Activated T-cell treated with anti-CD3 and anti-CD28 coated beads for 1 hour (primary cell): ENCODE results near the gene MCOLN3.
"Not testable (repeated sequence)": the region's sequence is repeated elsewhere in the genome, so short reads cannot be mapped to it uniquely, and the experiment has no call there.

Experiments
- DNase-seq: peaks from one replicate; pipeline ENCODE4 v3.0.0-alpha.2; 2020; ENCODE audit warnings: low read depth

MCOLN3 gene

DNA sequence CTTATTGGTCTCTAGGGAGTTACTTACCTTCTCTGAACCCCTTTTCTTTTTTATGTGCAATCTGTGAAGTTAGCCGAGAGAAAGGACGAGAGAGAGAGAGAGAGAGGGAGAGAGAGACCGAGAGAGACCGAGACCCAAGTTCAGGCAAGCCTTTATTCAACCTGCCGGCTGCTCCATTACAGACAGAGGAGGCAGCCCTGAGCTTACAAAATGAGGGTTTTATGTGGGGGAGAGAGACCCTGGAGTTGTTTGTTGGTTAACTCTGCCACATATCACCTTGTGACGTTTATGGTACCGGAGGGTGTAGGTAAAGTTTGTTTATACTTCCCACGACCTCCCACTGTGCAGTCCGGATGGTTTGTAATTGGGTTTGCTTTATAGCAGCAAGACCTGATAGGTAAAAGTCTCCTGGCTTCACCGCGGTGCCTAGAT, 1.5 kb upstream of the MCOLN3 start:
- DNase-seq, result no peak

DNA sequence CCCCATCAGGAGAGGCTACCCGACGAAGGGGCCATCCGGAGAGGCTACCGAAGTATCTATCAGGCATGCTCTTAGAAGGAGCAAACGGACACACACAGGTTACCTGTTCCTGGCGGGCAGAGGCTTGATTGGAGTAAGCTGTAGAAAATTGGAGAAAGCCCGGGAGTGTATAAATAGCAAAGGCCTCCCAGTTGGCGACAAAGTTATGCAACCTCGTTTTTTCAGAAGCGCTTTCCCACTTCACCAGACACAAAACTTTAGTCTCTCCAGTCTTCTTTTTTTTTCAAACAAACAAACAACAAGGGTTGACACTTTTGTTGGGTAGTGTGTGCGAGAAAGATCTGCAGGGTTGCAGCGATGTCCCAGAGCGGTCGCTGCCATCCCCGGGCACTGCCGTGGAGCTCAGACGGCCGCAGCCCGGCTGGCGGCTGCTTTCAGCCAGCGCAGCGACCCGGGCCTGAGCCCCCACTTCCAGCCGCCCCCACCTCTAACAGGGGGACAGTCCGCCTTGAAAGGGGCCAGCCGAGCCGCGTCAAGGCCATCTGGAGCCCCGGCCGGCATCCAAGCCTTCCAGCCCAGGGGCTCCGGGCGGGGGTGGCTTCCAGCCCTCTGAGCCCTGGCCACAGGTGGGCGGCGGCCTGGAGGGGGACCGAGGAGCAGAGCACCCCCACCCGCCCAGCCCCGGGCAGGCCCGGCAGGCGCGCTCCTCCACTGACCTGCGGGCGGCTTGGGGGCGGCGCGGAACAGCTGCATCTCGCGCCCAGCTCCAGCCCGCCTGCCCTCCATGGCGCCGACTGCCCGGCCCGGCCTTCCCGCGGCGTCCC, 616 bp downstream of the MCOLN3 start:
- DNase-seq, result no peak

DNA sequence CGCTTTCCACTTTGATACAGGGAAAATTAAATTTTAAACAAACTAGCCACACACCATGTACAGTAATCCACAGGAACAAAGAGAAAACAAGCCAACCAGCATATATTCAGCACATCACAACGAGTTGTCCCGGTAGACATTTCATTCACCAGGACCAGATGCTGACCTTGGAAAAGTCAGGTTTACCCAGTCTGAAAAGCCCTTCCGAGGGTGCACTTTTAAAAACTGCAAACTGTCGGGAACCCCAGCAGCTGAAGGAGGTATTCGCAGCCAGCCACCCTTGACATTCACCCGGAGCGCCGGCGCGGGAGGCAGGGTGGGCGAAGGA, 1.2 kb downstream of the MCOLN3 start:
- no peak for DNase-seq

DNA sequence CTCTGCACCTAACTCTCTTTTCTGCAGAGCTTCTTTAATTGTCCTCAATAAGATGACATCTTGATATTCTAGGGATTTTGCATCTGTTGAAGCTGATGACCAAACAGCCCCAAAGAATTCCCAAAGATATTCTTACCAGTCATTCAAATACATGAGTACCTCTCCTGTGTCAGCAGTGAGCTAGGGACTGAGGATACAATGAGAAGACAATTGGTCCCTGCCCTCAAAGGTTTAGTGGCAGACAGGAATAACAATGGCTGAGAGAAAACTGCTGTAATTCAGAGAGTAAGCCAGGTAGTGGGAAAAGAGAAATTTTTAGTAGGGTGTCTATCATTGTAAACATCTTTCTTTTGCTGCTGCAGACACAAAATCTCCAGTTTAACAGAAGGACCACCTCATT, 5.9 kb downstream of the MCOLN3 start:
- DNase-seq, result no peak

DNA sequence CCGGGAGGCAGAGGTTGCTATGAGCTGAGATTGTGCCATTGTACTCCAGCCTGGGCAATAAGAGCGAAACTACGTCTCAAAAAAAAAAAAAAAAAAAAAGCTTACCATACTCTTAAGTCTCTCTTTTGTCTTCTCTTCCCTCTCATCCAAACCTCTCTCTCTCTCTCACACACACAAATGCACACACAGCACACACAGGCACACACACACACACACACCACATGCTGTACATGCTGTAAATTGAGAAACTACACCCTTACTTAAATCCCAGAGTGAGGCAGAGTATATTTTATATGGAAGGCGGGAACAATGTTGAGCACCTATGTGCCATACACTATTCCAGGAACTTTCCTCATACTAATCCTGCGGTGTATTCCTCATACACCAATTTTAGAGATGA, 6.5 kb downstream of the MCOLN3 start:
- DNase-seq, result no peak

DNA sequence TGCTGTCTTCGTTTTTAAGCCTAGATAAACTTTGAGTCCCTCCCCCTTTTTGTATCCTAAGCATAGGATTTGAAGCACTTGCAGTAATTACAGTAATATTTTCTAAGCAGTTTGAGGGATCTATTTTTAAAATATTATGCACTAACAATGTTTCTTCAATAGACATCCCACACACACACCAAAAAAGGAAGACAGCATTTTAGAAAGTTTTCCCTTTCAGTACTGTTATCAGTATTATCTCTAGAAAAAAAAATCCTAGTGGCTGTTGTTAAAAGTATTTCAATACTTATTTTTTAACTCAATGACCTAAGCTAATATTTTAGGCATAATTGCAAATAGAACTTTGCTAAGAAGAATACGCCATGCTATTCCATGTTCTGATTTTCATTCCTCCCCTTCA, 15.1 kb downstream of the MCOLN3 start:
- DNase-seq, result no peak

DNA sequence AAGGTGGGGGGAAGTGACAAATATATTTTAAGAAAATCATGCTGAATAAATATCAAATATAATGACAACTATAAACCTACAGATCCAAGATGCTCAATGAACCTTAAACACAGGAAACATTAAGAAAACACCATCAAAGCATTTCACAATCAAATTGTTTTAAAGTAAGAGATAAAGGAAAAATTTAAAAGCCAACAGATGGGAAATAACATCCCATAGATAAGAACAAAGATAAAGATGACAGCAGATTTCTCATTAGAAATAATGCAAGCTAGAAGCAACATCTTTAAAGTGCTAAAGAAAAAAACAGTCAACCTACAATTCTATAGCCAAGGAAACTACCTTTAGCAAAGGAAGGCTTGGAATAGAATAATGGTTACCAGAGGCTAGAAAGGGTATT, 17.8 kb downstream of the MCOLN3 start:
- DNase-seq, result no peak

DNA sequence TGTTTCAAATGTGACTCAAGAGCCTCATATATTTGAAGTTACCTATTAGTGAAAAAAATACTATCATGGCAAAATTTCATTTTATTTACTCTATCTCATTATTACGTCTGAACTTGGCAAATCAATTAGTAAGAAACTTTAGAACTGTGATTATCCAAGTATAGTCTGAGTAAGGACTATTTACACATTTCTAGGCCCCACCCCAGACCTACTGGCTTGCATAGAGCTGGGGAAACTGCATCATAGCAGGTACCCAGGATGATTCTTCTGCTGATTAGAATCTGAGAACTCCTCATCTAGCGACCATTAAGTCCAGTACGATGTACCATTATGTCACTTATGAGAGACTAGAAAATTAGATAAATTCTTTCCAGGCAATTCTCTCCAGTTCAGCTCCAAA, 20.1 kb downstream of the MCOLN3 start:
- DNase-seq, result no peak

DNA sequence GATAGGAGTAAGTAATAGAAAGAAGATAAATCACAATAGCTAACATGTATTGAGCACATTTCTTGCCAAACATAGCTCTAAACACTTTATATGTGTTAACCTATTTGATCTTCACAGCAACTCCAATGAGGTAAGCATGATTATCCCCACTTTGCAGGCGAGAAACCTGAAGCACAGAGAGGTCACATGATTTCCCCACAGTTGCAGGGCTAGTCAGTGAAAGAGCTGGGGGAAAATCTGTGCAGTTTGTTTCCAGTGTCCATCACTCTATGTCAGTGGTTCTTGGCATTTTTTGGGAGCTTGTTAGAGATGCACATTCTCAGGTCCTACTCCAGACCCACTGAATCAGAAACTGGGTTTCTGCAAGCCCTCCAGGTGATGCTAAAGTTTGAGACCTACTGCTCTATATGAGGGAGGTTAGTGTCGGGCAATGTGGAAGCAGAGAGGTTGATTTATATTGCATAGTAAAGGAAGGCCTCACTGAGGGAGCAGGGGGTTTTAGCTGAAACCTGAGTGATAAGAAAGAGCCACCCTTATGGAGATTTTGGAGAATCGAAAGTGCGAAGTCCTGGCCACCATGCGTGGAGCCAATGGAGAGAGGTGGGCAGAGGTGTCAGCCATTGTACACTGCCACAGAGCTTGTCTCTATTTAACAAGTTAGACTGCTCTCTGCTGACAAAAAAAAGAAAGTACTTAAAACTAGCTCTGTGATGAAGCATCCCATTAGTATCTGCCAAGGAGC, 20.9 kb downstream of the MCOLN3 start:
- no peak for DNase-seq

DNA sequence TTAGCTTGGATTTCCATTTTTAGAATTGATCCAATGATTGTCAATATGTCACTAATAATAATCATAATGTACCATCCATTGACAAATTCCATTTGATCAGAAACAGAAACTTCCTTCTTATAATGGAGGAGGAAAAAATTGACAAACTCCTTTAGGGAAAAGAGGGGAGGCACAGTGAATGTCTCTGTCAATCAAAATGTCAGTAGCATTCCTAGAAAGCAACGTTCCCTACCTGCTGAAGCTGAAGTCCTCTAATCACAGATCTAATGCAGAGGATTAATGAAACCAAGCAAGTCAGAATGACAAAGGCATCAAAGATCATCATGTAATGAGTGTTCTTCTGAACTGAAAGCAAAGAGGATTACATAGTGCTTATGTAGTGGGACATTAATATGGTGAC, 22.4 kb downstream of the MCOLN3 start:
- no peak for DNase-seq

DNA sequence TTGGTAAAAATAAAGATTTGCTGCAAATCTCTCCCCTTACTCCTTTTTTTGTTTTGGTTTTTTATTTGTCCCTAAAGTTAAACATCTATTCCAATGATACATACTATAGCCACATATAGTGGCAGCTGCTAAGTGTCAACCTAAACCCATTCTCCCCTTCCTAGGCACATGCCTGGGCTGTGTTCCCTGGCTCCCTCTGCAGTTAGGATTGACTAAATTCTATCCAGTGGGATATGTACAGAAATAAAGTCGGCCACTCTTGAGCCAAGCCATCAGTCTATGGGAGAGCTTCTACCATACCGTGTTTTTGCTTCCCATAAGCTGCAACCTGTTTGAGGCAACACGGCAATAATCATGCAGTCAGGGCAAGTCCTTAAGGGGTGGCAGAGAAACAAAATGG, 23.6 kb downstream of the MCOLN3 start:
- no peak for DNase-seq

DNA sequence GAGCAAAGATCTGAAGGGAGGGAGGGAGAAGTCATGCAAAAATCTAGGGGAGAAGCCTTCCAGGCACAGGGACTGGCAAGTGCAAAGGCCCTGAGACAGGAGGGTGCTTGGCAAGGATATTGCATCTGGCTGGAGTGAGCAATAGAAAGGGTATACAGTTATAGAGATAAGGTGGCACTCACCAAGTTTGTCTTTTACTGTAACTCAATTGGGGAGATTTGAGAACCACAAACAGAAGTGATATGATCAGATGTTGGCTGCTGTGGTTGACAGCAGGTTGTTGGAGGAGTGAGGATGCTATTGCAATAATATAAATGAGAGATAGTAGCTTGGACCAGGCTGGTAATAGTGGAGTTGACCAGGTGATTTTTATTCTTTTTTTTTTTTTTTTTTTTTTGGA, 25.6 kb downstream of the MCOLN3 start:
- no peak for DNase-seq

DNA sequence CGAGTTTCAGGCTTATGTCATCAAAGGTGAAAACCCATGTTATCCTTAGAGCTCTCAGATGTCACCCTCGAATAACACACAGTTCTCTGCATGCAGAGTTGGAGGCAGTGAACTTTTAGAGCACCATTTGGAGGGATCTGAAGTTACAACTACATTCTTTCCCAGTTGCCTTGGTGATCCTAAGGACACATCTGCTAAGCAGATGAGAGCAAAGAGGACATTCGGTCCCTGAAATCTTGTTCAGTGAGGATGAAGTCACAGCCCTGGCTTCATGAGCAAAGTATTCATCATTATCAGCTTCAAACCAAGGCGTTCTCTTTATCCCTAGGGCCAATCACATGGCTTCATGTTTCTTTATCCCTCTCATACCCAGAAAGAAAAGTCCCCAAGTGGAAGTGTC, 28.3 kb downstream of the MCOLN3 start:
- DNase-seq, result no peak

DNA sequence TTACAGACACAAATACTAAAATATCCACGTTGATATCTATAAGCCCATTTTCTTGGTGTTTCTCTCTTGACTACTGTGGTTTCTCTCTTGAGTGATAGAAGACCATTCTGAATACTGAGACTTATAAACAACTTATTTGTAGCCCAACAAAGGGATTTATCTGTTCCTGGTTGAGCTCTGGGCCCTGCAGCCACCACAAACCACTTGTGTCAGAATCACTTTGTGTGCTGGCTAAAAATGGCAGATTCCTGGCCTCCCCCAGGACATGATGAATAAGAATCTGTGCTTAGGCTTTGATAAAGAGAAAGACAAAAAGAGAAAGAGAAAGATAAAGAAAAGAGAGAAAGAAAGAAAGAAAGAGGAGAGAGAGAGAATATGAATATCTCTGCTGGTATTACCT, 32.5 kb downstream of the MCOLN3 start:
- DNase-seq, result no peak

DNA sequence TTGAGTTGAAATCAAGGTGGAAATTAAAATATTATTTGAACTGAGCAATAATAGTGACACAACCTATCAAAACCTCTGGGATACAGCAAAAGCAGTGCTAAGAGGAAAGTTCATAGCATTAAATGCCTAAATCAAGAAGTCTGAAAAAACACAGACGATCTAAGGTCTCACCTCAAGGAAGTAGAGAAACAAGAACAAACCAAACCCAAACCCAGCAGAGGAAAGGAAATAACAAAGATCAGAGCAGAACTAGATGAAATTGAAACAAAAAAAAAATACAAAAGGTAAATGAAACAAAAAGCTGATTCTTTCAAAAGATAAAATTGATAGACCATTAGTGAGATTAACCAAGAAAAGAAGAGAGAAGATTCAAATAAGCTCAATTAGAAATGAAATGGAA, 42.7 kb downstream of the MCOLN3 start:
- not testable (repeated sequence) for DNase-seq

DNA sequence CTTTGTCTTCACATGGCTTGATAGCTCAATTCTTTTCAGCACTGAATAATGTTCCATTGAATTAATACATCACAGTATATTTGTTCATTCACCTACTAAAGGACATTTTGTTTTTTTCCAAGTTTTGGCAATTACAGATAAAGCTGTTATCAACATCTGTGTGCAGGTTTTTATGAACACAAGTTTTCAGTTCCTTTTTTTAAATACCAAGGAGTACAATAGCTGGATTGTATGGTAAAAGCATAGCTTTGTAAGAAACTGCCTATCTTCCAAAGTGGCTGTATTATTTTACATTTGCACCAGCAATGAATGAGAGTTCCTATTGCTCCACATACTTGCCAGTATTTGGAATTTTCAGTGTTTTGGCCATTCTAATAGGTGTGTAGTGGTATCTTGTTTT, 46.6 kb downstream of the MCOLN3 start:
- no peak for DNase-seq

DNA sequence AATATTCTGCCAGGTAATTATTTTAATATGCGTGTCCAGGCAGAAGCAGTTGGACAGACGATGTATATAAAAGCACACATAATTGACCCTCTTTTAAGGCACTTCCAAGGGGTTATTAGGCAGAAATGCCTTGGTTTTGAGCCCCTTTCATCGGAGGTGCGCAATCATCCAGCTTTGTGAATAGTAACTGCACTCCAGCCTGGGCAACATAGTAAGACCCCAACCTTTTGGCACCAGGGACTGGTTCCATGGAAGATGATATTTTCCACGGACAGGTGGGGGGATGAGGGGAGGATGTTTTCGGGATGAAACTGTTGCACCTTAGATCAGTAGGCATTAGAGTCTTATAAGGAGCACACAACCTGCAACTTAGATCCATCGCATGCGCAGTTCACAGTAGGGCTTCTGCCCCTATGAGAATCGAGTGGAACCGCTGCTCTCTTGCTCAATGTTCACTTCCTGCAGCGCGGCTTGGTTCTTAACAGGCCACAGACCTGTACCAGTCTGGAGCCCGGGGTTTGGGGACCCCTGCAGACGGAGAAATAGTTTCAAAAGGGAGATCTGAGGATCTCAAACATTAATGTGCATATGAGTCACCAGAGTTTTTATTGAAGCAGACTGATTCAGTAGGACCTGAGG, 49.5 kb downstream of the MCOLN3 start:
- peak; percentile 36 for DNase-seq

DNA sequence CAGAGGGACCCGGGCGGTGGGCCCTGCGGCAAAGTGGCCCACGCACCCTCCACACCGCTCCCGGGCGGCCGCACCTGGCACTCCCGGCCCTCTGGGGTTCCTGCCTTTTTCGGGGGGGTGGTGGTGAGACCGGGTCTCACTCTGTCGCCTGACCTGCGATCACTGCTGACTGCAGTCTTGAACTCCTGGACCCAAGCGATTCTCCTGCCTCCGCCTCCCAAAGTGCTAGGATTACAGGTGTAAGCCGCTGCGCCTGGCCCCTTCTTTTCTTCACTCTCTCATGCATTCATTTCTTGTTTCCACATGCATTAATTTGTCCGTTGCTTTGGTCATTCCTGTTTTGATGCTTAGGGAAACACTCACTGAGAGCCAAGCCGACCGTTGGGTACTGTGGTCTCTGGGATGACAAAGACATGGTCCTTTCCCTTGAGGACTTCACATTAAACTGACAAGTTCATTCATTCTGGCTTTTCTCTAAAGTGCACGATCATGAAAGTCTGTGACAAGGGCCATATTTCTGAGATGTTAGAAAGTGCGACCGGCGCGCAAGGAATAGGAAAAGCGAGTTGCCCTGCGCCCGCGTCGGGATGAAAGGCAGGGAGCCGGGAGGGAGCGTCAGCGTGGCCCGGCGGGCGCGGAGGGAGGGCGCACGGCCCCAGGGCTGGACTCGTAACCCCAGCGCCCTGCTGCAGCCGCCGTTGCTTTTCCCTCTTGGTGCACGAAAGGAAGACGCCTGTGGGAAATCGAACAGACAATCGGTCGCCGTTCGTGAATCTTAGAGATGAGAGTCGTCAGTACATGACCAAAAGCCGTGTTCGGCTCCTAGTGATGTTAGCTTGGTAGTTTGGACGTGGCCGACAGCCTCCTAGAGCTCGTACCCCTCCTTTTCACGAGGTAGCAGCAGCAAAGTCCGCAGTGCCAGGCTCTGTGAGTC, 50.4 kb downstream of the MCOLN3 start:
- no peak for DNase-seq

DNA sequence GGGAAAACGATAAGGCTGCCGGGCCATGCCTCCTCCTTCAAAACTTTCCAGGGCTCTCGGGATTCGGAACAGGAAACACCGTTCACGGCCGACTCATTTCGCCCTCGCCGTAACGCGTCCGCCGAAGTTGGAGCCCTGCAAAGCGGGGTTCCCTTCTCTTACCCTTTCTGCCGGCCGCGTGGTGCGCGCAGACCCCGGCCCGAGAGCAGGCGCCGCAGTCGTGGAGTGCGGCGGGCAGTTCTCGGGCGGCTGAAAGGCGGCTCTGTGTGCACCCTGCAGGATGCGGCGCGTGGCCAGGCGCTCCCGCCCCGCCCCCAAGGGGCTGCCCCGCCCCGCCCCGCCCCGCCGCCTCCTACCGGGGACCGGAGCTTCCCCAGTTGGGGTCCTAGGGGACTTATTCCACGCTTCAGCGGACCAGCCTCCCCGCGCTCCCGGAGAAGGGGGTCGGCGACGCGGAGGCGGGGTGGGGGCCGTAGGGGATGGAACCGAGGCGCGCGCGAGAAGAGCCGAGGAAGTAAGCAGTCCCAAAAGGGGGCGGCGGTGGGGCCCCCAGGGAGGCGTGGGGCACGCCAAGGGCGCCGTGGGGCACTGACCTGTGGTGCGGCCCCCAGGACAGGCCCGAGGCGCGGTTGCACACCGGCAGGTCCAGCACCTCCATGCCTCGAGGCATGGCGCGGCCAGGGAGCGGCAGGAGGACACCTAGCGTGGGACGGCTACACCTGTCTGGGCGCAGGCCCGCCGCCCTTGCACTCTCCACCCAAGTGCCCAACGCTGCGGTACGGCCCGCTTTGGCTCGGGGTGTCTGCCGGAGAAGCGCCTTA, 51.2 kb downstream of the MCOLN3 start, which contains the start of gene MCOLN2:
Gene MCOLN2 (minus strand): TSS at position 268 of the 821 bp plus-strand sequence. CDS start 241 bp downstream, at position 27.
- DNase-seq, result peak; percentile 28

DNA sequence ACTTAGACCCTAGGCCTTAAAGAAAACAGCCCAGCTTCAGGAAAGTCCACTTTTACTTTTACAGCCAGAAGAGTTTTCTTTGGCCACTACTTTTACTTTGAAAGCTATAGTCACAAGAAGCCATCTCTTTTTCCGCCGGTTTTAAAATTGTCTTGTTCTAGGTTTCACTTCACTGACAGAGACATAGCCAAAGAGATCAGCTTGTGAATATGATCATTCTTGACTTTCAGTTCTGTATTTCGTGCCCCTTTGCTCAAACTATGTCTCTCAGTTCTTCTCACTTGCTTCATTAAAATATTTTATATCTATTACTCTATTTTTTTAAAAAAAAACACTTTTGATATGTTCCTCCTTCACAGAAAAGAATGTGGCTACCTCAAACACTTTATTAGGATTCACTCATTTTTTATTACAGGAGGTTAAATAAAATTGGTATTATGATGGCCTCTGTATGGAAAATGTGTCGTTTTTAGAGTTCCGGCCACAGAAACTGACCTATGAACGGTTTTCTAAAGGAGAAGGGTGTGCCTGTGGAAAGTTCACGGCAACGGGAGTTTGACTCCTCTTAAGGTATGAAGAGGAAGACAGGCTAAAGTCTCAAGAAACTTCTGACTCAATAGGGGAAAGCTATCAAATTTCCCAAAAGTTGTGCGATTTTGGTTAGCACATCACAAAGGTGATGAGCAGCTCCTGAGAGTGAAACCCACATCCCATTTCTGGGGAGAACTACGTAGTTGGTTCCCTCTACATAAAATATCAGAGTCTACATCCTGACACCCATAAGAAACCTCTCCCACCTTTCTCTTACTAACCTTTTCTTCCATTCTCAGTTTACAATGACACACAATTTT, 52.6 kb downstream of the MCOLN3 start:
- no peak for DNase-seq
